PC-9 (cell line): Measurements from ENCODE around the gene CAPRIN1.

ENCODE experiments used
- EZH2 ChIP-seq: fragments of 200-600 bp; sonication (generic); IDR thresholded peaks from 2 replicates; pipeline ENCODE4 v1.8.0; 2017; ENCODE audit warnings: antibody characterized with exemption, low read depth
- TF ChIP-seq, protein P1 (sequence below): fragments of 200-600 bp; sonication (generic); conservative IDR thresholded peaks from 2 replicates; pipeline ENCODE4 v1.6.1; 2017; ENCODE audit warnings: mixed run types, antibody characterized with exemption, mild to moderate bottlenecking, moderate library complexity

DNA sequence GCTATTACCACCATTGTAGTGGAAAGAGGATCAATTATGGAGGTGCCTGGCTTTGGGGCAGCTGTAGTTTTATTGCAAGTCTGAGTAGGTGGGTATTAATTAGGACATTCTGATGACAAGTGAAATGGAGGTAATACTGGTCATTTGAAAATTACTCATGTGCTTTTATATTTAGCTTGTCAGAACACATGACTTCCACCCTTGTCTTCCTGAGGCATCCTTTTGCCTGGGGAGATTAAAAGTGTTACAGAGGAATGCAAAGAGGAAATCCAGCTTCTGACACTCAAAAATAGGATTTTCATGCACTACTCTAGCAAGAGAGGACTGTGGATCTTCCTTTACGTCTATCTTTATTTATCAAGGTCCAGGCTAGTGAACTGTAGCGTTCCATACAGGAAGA is 44.7 kb upstream of the CAPRIN1 start:
- TF ChIP-seq EZH2, result no peak
- TF ChIP-seq, protein P1, sequence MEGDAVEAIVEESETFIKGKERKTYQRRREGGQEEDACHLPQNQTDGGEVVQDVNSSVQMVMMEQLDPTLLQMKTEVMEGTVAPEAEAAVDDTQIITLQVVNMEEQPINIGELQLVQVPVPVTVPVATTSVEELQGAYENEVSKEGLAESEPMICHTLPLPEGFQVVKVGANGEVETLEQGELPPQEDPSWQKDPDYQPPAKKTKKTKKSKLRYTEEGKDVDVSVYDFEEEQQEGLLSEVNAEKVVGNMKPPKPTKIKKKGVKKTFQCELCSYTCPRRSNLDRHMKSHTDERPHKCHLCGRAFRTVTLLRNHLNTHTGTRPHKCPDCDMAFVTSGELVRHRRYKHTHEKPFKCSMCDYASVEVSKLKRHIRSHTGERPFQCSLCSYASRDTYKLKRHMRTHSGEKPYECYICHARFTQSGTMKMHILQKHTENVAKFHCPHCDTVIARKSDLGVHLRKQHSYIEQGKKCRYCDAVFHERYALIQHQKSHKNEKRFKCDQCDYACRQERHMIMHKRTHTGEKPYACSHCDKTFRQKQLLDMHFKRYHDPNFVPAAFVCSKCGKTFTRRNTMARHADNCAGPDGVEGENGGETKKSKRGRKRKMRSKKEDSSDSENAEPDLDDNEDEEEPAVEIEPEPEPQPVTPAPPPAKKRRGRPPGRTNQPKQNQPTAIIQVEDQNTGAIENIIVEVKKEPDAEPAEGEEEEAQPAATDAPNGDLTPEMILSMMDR, result no peak
